GM21360 (cell line): ENCODE results near the gene REXO4.
"Not testable (repeated sequence)": the region's sequence is repeated elsewhere in the genome, so short reads cannot be mapped to it uniquely, and the experiment has no call there.

ENCODE experiments used
- ATAC-seq: cut with Tn5 transposase; IDR thresholded peaks from one replicate; pipeline ENCODE4 v1.9.1; 2021; ENCODE audit warnings: mild to moderate bottlenecking, moderate library complexity; ENCODE audit not compliant: unreplicated experiment

Gene REXO4

DNA sequence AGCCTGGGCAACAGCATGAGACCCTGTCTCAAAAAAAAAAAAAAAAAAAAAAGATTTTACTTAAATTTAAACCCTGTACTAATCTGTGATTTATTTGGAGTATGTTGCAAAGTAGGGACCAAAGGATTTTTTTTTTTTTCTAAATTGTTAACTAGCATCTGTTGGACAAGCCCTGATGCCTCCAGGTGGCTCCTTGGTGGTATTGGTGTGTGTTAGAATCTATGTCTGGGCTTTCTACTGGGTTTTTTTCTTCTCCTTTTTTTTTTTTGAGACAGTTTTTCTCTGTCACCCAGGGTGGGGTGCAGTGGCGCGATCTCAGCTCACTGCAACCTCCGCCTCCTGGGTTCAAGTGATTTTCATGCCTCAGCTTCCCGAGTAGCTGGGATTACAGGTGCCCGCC, 34.1 kb upstream of the REXO4 start:
- ATAC-seq, result not testable (repeated sequence)

DNA sequence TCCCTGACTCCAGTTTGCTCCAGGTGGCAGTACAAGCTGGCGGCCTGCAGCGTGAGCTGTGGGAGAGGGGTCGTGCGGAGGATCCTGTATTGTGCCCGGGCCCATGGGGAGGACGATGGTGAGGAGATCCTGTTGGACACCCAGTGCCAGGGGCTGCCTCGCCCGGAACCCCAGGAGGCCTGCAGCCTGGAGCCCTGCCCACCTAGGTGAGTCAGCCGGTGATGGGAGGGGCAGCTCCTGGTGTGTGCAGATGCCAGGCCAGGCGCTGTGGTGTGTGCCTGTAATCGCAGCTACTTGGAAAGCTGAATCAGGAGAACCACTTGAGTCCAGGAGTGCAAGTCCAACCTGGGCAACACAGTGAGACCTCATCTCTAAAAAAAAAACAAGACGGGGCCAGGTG, 31.9 kb upstream of the REXO4 start:
- no peak for ATAC-seq

DNA sequence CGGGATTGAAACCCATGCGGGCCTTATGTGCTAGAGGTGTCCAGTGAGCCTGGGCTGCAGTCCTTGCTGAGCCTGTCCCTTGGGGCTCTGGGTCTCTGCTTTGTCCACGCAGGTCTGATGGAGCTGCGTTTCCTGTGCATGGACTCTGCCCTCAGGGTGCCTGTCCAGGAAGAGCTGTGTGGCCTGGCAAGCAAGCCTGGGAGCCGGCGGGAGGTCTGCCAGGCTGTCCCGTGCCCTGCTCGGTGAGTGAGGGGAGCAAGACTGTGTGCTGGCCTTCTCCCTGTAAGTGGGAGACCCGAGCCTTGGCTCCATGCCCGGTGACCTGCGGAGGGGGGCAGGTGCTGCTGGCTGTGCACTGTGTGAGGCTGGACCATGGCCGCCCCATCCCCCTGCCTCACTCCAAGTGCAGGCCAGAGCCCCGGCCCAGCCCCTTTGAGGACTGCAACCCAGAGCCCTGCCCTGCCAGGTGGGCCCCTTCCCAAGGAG, 30.7 kb upstream of the REXO4 start:
- no peak for ATAC-seq

- no peak for ATAC-seq
These were observed 27.6 kb upstream of the REXO4 start for GRCh38 chr9:133445293-133445969.

- ATAC-seq, result no peak
These were observed 26.2 kb upstream of the REXO4 start for GRCh38 chr9:133443982-133444381.

DNA sequence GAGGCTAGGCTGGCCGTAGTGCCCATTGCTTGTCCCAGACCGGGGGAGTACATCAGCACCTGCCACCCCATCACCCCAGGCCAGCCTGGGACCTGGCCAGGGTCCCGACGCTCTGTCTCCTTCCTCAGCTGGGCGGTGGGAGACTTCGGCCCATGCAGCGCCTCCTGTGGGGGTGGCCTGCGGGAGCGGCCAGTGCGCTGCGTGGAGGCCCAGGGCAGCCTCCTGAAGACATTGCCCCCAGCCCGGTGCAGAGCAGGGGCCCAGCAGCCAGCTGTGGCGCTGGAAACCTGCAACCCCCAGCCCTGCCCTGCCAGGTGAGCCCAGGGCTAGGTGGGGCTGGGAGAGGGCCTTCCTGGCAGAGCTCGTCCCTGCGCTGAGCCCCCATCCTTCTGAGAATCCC, 25.4 kb upstream of the REXO4 start:
- ATAC-seq, result no peak

- no peak for ATAC-seq
These were observed 23.8 kb upstream of the REXO4 start for GRCh38 chr9:133441571-133441970.

- ATAC-seq, result no peak
These were observed 23.1 kb upstream of the REXO4 start for GRCh38 chr9:133440874-133441273.

DNA sequence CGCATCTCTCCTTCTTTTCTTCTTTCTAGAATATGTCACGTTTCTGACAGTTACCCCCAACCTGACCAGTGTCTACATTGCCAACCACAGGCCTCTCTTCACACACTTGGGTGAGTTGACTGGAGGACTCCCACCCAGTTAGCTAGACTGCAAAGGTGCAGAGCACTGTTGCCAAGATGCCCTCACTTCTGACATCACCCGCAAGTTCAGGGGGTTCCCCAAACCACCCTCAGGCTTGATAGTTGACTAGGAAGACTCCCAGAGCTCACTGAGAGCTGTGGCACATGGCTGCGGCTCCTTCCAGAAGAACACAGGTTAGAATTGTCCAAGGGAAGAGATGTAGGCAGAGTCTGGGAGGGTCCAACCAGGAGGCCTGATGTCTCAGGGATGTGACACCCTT, 21.5 kb upstream of the REXO4 start:
- ATAC-seq, result no peak

- ATAC-seq, result no peak
These were observed 20.1 kb upstream of the REXO4 start for GRCh38 chr9:133437753-133438531.

DNA sequence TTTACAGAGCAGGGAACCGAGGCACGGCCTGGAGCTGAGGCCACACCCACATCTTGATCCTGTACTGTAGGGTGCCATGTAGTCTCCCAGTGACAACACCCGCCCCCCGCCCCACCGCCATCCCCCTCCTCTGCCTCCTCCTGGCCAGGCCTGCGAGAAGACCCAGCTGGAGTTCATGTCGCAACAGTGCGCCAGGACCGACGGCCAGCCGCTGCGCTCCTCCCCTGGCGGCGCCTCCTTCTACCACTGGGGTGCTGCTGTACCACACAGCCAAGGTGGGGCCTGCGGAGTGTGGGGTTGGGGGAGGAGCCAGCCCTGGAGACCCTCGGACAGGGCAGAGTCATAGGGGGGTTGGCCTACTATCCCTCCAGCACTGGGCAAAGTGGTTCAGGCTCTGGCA, 18.9 kb upstream of the REXO4 start:
- no peak for ATAC-seq

DNA sequence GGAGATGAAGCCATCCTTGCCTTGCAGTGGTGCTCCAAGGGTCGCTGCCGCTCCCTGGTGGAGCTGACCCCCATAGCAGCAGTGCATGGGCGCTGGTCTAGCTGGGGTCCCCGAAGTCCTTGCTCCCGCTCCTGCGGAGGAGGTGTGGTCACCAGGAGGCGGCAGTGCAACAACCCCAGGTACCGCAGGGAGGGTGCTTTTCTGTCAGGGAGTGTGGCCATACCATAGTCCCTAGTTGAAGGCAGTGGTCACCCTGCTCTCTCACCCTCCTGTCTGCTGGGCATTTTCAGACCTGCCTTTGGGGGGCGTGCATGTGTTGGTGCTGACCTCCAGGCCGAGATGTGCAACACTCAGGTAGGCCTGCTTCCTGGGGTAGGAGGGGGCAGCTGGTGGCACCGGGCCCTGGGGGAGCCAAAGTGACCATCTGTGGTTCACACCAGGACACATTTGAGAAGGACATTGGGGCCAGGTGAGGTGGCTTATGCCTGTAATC, 15.6 kb upstream of the REXO4 start:
- ATAC-seq, result no peak

GRCh38 chr9:133430244-133430643, 12.4 kb upstream of the REXO4 start:
- no peak for ATAC-seq

GRCh38 chr9:133429641-133430161, 11.9 kb upstream of the REXO4 start:
- ATAC-seq, result no peak

GRCh38 chr9:133429214-133429613, 11.4 kb upstream of the REXO4 start:
- ATAC-seq, result no peak

GRCh38 chr9:133428617-133429101, 10.8 kb upstream of the REXO4 start:
- ATAC-seq, result no peak

DNA sequence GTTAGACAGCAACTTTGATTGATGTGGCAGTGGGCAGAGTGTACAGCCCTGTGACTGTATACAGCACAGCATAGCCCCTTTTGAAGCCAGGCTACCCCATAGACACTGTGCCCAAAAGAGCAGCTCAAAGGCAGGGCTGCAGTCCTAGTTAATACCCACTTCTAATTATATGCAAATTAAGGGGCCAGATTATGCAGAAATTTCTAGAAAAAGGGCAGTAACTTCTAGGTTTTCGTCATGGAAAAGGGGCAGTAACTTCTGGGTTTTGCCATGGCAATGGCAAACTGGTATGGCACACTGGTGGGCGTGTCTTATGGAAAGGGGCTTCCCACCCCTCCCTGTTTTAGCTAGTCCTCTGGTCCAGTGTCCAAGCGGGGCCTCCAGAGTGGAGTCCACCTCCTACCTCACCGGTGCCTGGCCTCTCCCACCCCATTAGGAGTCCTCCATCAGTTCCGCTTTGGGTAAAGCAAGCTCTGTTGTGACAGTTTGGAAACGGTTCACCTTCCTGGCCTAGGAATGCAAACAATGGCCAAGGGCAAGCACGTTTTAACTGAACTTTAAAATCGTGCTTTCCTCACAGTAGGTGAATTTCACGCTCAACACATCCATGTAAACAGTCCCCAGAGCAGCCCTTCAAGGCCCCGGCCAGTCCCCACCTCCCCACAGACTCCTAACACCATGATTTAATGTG, 10.0 kb upstream of the REXO4 start:
- ATAC-seq, result no peak

DNA sequence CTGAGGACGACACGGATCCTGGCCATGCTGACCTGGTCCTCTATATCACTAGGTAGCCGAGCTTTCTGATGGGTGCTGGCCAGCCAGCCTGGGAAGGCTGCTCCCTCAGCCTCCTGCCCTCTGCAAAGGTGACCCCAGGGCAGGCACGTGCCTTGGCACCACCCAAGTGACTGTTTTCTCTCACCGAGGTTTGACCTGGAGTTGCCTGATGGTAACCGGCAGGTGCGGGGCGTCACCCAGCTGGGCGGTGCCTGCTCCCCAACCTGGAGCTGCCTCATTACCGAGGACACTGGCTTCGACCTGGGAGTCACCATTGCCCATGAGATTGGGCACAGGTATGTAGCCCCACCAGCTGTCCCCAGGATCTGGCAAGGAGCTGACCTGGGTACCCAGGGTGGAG, 8.2 kb upstream of the REXO4 start:
- no peak for ATAC-seq

GRCh38 chr9:133425049-133425632, 7.3 kb upstream of the REXO4 start:
- no peak for ATAC-seq

- no peak for ATAC-seq
These were observed 6.4 kb upstream of the REXO4 start for GRCh38 chr9:133424187-133424586.

GRCh38 chr9:133423216-133423615, 5.4 kb upstream of the REXO4 start:
- no peak for ATAC-seq
